PFSK-1 (cell line): Measurements from ENCODE around the gene MYOZ3.

Experiments used
- FOXP2 ChIP-seq: optimal IDR thresholded peaks from 2 replicates; pipeline ENCODE3; 2011; ENCODE audit warnings: borderline replicate concordance, control low read depth, inconsistent platforms; ENCODE audit not compliant: insufficient read depth; ENCODE audit errors: extremely low read length, extremely low read depth
- POLR2AphosphoS5 ChIP-seq: IDR thresholded peaks from 2 replicates; pipeline ENCODE4 v1.6.1; 2012; ENCODE audit warnings: low read depth, mild to moderate bottlenecking, control low read depth, low read length, moderate library complexity
- REST ChIP-seq, 2 experiments: IDR thresholded peaks; 2 replicates each; pipeline versions ENCODE4 v1.6.1 to v1.8.0; 2011 to 2012; ENCODE audit warnings: low read depth in 2 of 2, low read length in 2 of 2, control low read depth in 1 of 2, inconsistent platforms in 1 of 2, mild to moderate bottlenecking in 1 of 2, moderate library complexity in 1 of 2; ENCODE audit not compliant: insufficient read depth in 1 of 2
- SIN3A ChIP-seq: IDR thresholded peaks from 2 replicates; pipeline ENCODE4 v1.6.1; 2012; ENCODE audit warnings: mild to moderate bottlenecking, low read length, moderate library complexity, borderline replicate concordance; ENCODE audit not compliant: insufficient read depth
- TAF1 ChIP-seq: IDR thresholded peaks from 2 replicates; pipeline ENCODE4 v1.6.1; 2012; ENCODE audit warnings: low read length, control low read depth, borderline replicate concordance; ENCODE audit not compliant: insufficient read depth

The MYOZ3 gene

GRCh38 chr5:150640311-150641005, 20.6 kb upstream of the MYOZ3 start, which contains the start of gene SYNPO:
SYNPO (plus strand) TSS chr5:150640660; CDS start chr5:150648276, 7,616 bp downstream.
- no peak for TF ChIP-seq POLR2AphosphoS5
- no peak for TF ChIP-seq FOXP2
- TF ChIP-seq REST (IDR thresholded peaks at IDR 0.05; ENCODE audit: insufficient read depth in 1 of 2, low read depth in 2 of 2, low read length in 2 of 2), result peak in 1 of 2 experiments; percentile 12; a peak in 1 of 4 replicates
- peak; percentile 17; the same call in 1 of the 2 replicates for TF ChIP-seq SIN3A
- peak; percentile 36; the same call in 1 of the 2 replicates for TF ChIP-seq TAF1

DNA sequence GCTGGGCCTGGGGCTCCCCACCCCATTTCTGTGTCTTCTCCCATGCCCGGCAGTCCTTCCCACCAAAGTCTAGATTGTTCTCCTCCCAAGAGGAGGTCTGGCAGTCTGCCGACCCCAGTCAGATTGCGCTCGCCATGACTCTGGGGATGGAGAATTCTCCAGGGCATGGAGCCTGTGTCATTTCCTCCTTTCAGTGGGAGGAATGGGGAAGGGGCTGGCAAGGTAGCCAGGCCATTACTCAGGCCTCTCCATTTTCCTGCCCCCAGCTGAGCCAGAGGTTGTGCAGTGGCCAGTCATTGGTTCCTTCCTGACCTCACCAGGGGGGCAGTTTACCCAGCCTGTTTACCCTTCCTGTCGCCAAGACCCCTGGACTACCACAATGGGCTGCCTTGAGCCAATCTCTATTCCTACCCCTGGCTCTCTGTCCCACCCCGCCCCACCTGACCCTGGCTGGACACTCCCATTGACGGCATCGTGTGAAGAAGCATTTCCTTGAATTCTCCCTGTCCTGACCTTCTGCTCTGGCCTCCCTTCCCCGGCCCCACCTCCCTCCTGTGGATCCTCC, 20.0 kb upstream of the MYOZ3 start:
- TF ChIP-seq REST (IDR thresholded peaks at IDR 0.05; ENCODE audit: insufficient read depth in 1 of 2, low read depth in 2 of 2, low read length in 2 of 2) (no peak), FOXP2 (peak; percentile 96), TAF1 (no peak), POLR2AphosphoS5 (peak; percentile 21; the same call in 1 of the 2 replicates)

DNA sequence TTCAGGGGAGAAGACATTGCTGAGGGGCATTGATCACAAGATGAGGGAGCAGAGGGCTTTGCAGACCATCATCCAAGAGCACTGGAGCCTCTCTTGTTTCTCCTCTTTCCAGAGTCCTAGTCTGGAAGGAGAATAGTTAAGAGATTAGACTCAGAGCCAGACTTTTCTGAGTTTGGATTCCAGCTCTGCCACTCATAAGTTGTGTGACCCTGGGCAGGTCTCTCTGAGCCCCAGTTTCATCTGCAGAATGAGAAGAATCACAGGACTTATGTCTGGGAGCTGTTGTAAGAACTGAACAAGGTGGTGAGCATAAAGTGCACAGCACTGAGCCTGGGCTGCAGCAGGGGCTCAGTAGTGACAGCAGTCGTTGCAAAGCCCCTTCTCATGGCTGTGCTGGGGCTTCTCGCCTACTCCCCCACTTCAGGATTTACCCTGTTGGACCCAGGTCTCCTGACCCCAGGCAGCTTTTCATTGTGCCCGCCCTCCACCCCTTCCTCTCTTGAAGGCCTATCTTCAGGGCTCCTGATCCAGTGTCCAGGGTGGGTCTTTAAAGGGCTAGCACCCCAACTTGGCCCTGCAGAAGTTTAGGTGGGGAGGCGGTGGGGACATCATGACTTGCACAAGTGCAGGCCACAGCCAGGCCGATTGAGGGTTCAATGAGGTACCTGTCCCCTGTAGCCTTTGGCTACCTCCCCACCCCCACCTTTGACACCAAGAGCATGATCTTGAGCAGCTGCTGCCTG, 19.1 kb upstream of the MYOZ3 start:
- no peak for TF ChIP-seq TAF1
- no peak for TF ChIP-seq POLR2AphosphoS5
- TF ChIP-seq SIN3A, result no peak

DNA sequence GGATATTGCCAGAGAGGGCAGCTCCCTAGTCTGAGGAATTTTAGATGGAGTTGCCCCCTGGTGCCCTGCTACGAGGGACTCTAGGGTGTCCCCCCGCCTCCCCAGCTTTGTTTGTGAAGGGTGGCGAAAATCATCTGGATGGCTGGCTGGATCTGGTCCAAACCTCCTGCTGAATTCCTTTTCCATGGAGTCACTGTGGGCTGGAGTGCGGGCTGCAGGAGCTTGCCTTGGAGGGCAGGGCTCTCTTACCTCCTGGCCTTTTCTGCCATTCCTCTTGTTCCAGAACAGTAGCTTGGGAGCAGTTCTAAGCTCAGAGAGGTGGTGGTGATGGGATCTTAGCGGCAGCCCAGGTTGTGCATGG, 18.5 kb upstream of the MYOZ3 start:
- no peak for TF ChIP-seq POLR2AphosphoS5

- TF ChIP-seq TAF1 (no peak), SIN3A (no peak), POLR2AphosphoS5 (no peak), FOXP2 (no peak), REST (IDR thresholded peaks at IDR 0.05; ENCODE audit: insufficient read depth in 1 of 2, low read depth in 2 of 2, low read length in 2 of 2) (no peak)
Measured at GRCh38 chr5:150642991-150643710, 17.9 kb upstream of the MYOZ3 start.
